GM13976 (cell line): ENCODE measurements around the gene EIF4G3.
"Not testable (repeated sequence)": the region's sequence is repeated elsewhere in the genome, so short reads cannot be mapped to it uniquely, and the experiment has no call there.

Source experiments
- DNase-seq: peaks from one replicate; pipeline ENCODE4 v3.0.0; 2012; ENCODE audit warnings: low spot score
- CTCF ChIP-seq: IDR thresholded peaks from 2 replicates; pipeline ENCODE4 v1.5.1; 2012; ENCODE audit warnings: borderline replicate concordance, mild to moderate bottlenecking; ENCODE audit not compliant: insufficient read depth; ENCODE audit errors: extremely low read depth, missing control alignments, control extremely low read depth
- in situ Hi-C: fragments of 300-500 bp; cut with MboI; formaldehyde crosslinking; loops from one replicate; pipeline ENCODE4 v1.12.0; 2022; ENCODE audit warnings: low sequenced_read_pairs, mixed read lengths, inconsistent platforms; ENCODE audit not compliant: unreplicated experiment

EIF4G3 gene

GRCh38 chr1:21188235-21188634, 11.5 kb upstream of the EIF4G3 start:
- in situ Hi-C loops = loop anchor here (25.0 kb wide), 1 partner anchor 201 kb away; no protein-coding TSS in a partner anchor
- no peak for DNase-seq
- TF ChIP-seq CTCF = no peak

GRCh38 chr1:21185221-21185731, 8.6 kb upstream of the EIF4G3 start:
- no peak for DNase-seq
- in situ Hi-C loops = loop anchor here (25.0 kb wide), 1 partner anchor 198 kb away; no protein-coding TSS in a partner anchor
- TF ChIP-seq CTCF = no peak

GRCh38 chr1:21184276-21184675, 7.6 kb upstream of the EIF4G3 start:
- no peak for TF ChIP-seq CTCF
- no peak for DNase-seq
- in situ Hi-C loops = loop anchor here (25.0 kb wide), 1 partner anchor 197 kb away; no protein-coding TSS in a partner anchor

GRCh38 chr1:21182181-21182731, 5.6 kb upstream of the EIF4G3 start:
- no peak for TF ChIP-seq CTCF
- no peak for DNase-seq
- in situ Hi-C loops = loop anchor here (25.0 kb wide), 1 partner anchor 195 kb away; no protein-coding TSS in a partner anchor

GRCh38 chr1:21178271-21178670, 1.6 kb upstream of the EIF4G3 start:
- DNase-seq = not testable (repeated sequence)

GRCh38 chr1:21175670-21176581, 771 bp downstream of the EIF4G3 start:
- peak; percentile 51 for DNase-seq
- no peak for TF ChIP-seq CTCF
- in situ Hi-C loops = loop anchor here (25.0 kb wide), 1 partner anchor 189 kb away; no protein-coding TSS in a partner anchor

More at GRCh38 chr1:21178271-21178670, 1.6 kb upstream of the EIF4G3 start:
- in situ Hi-C loops = loop anchor here (25.0 kb wide), 1 partner anchor 191 kb away; no protein-coding TSS in a partner anchor
